Panc1 (cell line): Measurements from ENCODE around the gene MACC1. TPM values are rescaled to one million over a fixed set of nuclear protein-coding genes. Genes with fewer than 3 reads are reported as not detected.

Experiments
- ATAC-seq: fragments of 200-7000 bp; cut with Tn5 transposase; 2 replicates; pipeline ENCODE4 v1.9.1; 2020; ENCODE audit warnings: mild to moderate bottlenecking, moderate library complexity
- BruUV-seq: library from RNA; stranded (reverse); fragments of 400-500 nt; replicated peaks from 2 replicates; lab custom pipeline; 2021; lab: Mats Ljungman, UMichigan
- CTCF ChIA-PET: fragments of 300-600 bp; sonication (Branson Sonifier 250); formaldehyde crosslinking; loops from one replicate; lab custom pipeline; 2022; ENCODE audit warnings: antibody characterized with exemption; lab: Charles Lee
- POLR2A ChIA-PET: fragments of 300-600 bp; sonication (Branson Sonifier 250); formaldehyde crosslinking; loops from one replicate; lab custom pipeline; 2022; ENCODE audit warnings: antibody characterized with exemption; lab: Charles Lee
- DNase-seq: peaks from one replicate; pipeline ENCODE4 v3.0.0-alpha.2; 2010; ENCODE audit warnings: low read depth, low spot score
- H3K27ac ChIP-seq: 2 replicates; pipeline ENCODE4 v1.5.1; 2011; ENCODE audit warnings: mild to moderate bottlenecking, low read length, inconsistent platforms
- H3K27me3 ChIP-seq: fragments of 200-500 bp; sonication (Bioruptor generic); 2 replicates; pipeline ENCODE4 v1.6.0; 2014; ENCODE audit warnings: low read length, inconsistent platforms; ENCODE audit not compliant: control insufficient read depth, insufficient read depth
- H3K36me3 ChIP-seq: fragments of 200-500 bp; sonication (Bioruptor generic); 2 replicates; pipeline ENCODE4 v1.5.1; 2014; ENCODE audit warnings: inconsistent platforms, mild to moderate bottlenecking, low read length, moderate library complexity; ENCODE audit not compliant: control insufficient read depth, insufficient read depth
- H3K4me1 ChIP-seq: 2 replicates; pipeline ENCODE4 v1.5.1; 2011; ENCODE audit warnings: inconsistent platforms, mild to moderate bottlenecking, low read length, moderate library complexity; ENCODE audit not compliant: control insufficient read depth, insufficient read depth
- H3K4me3 ChIP-seq, 2 experiments: 2 replicates each; pipeline ENCODE4 v1.5.1; 2011 to 2012; ENCODE audit warnings: low read depth in 2 of 2, low read length in 2 of 2, mild to moderate bottlenecking in 2 of 2, inconsistent platforms in 1 of 2, moderate library complexity in 1 of 2
- H3K9me3 ChIP-seq: fragments of 200-500 bp; sonication (Bioruptor generic); 2 replicates; pipeline ENCODE4 v1.5.1; 2014; ENCODE audit warnings: low read depth, mild to moderate bottlenecking, inconsistent platforms, low read length, moderate library complexity; ENCODE audit not compliant: control insufficient read depth, insufficient read depth
- CTCF ChIP-seq: fragments of 450-650 bp; IDR thresholded peaks from 2 replicates; pipeline ENCODE4 v1.5.1; 2017; ENCODE audit warnings: mild to moderate bottlenecking
- POLR2AphosphoS5 ChIP-seq: IDR thresholded peaks from 2 replicates; pipeline ENCODE4 v1.6.1; 2012; ENCODE audit warnings: mild to moderate bottlenecking, low read depth, low read length, moderate library complexity
- SIN3A ChIP-seq: IDR thresholded peaks from 2 replicates; pipeline ENCODE4 v1.6.1; 2012; ENCODE audit warnings: low read depth, mild to moderate bottlenecking, low read length, moderate library complexity, borderline replicate concordance; ENCODE audit not compliant: insufficient read depth
- TCF7L2 ChIP-seq: IDR thresholded peaks from 2 replicates; pipeline ENCODE4 v1.6.1; 2011; ENCODE audit warnings: mild to moderate bottlenecking, low read depth, low read length, inconsistent platforms
- in situ Hi-C: cut with HindIII; loops from 2 replicates; pipeline ENCODE4 v1.10.0; 2016; ENCODE audit warnings: low sequenced_read_pairs, low pct_unique_long_range_greater_than_20kb
- intact Hi-C: fragments of 100-400 bp; cut with micrococcal nuclease; formaldehyde crosslinking; loops from one replicate; pipeline ENCODE4 v1.10.0; 2022; ENCODE audit not compliant: unreplicated experiment
- total RNA-seq: library from RNA; stranded (reverse); gene quantifications from one replicate; pipeline ENCODE4 v1.2.1, GENCODE V29; 2021; ENCODE audit not compliant: unreplicated experiment
- TF ChIP-seq, protein P1 (sequence below), 2 experiments: IDR thresholded peaks; 2 replicates each; pipeline ENCODE4 v1.6.1; 2011 to 2012; ENCODE audit warnings: low read depth in 2 of 2, control low read depth in 1 of 2, low read length in 1 of 2, mild to moderate bottlenecking in 1 of 2, moderate library complexity in 1 of 2; ENCODE audit not compliant: insufficient read depth in 1 of 2

The MACC1 gene
- total RNA-seq, 1 experiment from 2014 or later: 0.08 TPM

DNA sequence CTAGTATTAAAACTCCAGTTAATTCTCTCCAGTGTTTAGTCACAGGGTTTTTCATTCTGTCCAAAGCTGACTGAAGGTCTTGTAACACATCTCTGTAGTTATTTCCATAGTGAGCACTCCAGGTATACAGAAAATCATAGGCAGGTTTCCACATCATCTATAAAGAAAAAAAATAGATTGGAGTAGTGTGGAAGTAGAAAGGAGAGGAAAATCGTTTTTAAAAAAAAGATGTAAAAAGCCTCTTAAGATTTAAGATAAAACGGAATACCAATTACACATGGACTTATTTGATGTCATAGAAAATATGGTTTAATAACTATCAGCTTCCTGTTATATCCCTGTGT is 76.2 kb downstream of the MACC1 start:
- Histone ChIP-seq H3K4me1 (no peaks in the 10 kb centered on the region), H3K27ac (no peak overlapping the region), H3K4me3 (no peak overlapping the region), H3K9me3 (no peaks in the 10 kb centered on the region), H3K36me3 (no peaks in the 10 kb centered on the region), H3K27me3 (no peaks in the 10 kb centered on the region)
- DNase-seq: no peak
- ChIA-PET CTCF (no interaction called here), POLR2A (no interaction called here)
- intact Hi-C loops (no loop called here), in situ Hi-C loops (no loop called here)
- no peak for ATAC-seq
- no TSS peak for BruUV-seq
- TF ChIP-seq CTCF (no peak), TCF7L2 (no peak), POLR2AphosphoS5 (no peak), SIN3A (no peak)
- TF ChIP-seq, protein P1, sequence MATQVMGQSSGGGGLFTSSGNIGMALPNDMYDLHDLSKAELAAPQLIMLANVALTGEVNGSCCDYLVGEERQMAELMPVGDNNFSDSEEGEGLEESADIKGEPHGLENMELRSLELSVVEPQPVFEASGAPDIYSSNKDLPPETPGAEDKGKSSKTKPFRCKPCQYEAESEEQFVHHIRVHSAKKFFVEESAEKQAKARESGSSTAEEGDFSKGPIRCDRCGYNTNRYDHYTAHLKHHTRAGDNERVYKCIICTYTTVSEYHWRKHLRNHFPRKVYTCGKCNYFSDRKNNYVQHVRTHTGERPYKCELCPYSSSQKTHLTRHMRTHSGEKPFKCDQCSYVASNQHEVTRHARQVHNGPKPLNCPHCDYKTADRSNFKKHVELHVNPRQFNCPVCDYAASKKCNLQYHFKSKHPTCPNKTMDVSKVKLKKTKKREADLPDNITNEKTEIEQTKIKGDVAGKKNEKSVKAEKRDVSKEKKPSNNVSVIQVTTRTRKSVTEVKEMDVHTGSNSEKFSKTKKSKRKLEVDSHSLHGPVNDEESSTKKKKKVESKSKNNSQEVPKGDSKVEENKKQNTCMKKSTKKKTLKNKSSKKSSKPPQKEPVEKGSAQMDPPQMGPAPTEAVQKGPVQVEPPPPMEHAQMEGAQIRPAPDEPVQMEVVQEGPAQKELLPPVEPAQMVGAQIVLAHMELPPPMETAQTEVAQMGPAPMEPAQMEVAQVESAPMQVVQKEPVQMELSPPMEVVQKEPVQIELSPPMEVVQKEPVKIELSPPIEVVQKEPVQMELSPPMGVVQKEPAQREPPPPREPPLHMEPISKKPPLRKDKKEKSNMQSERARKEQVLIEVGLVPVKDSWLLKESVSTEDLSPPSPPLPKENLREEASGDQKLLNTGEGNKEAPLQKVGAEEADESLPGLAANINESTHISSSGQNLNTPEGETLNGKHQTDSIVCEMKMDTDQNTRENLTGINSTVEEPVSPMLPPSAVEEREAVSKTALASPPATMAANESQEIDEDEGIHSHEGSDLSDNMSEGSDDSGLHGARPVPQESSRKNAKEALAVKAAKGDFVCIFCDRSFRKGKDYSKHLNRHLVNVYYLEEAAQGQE (IDR thresholded peaks at IDR 0.05; ENCODE audit: insufficient read depth in 1 of 2, low read depth in 2 of 2, low read length in 1 of 2): no peak

GRCh38 chr7:20140291-20141001 is 76.7 kb downstream of the MACC1 start:
- Histone ChIP-seq H3K27me3 (no peaks in the 10 kb centered on the region), H3K4me1 (no peaks in the 10 kb centered on the region), H3K36me3 (no peaks in the 10 kb centered on the region), H3K4me3 (no peak overlapping the region), H3K27ac (no peak overlapping the region), H3K9me3 (no peaks in the 10 kb centered on the region)
- no peak for DNase-seq
- TF ChIP-seq CTCF: no peak
- in situ Hi-C loops (no loop called here), intact Hi-C loops (no loop called here)
- ChIA-PET POLR2A (no interaction called here), CTCF (no interaction called here)
- ATAC-seq: no peak
- BruUV-seq: no TSS peak
